HPDE6-E6E7 (cell line): ENCODE data around the gene FAM180A.

Experiments used
- DNase-seq: peaks from one replicate; pipeline ENCODE4 v3.0.0; 2011; ENCODE audit warnings: missing footprints; ENCODE audit errors: extremely low spot score

Gene FAM180A

GRCh38 chr7:135771961-135772638 is 23.5 kb upstream of the FAM180A start:
- DNase-seq = no peak

DNA sequence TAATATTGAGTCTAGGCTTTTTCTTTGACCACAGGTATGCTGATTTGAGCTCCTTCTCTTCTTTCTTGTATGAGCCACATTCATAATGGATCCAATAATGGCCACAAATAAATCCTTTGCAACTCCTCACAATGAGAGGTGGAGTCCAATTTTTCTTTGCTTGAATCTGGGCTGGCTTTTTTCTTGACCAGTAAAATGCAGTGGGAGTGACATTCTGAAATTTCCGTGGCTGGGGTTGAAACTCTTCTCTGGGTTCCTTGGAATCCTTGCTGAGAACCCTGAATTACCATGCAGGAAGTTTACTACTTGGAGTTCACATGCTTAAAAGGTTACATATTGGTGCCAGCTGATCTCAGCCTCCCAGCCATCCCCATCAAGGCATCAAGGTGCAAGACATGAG is 22.4 kb upstream of the FAM180A start:
- no peak for DNase-seq

- no peak for DNase-seq
These were observed 21.6 kb upstream of the FAM180A start for GRCh38 chr7:135770139-135770710.

DNA sequence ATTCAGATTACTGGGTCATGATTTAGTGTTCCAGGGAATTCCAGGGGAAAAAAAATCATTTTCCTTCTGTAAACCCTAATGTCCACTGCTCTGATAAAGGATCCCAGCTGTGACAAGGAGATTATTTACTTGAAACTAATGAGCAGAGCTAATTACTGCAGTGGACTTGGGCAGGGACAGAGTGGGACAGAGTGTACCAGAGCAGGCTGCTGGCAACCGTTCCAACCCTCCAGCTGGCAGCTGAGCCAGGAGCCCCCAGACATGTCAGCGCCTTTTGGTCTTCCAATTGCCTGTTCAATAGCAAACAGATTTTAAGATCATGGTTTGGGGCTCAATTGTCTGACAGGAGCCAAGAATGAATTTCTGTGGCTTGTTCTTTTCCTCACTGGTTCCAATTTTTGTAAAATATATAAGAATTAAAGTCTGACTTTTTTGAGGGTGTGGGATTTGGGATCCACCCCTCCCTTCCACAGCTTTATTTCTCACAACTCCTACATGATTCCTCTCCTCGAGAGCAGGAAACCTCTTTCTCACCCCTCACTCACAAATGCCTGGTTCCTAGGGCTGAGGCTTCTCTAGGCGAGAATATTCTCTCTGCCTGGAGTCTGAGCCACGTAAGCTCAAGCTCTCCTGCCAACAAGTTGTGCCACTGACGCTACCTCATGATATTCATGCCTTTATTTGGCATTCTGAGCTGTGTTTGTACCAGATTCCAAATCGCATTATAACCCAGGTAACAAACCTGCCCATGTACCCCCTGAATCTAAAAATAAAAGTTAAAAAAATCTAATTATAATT is 20.6 kb upstream of the FAM180A start:
- DNase-seq = no peak

DNA sequence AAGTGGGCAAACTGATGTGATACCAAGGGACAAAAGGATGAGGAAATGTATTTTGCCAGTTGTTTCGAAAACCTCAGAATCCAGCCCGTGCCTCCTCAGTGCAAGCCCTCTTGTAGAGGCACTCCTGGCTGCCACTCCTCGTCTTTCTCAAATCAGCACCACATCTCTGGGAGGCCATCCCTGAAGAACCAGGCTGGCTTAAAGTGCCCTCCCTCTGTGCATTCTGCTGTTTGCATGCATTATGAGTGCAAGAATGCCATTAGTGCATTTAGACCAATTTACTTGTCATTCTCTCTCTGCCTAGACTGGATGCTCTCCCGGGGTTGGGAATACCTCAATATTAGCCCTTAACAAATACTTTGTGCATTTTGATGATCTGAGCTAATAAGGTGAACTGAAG is 19.9 kb upstream of the FAM180A start:
- DNase-seq = no peak

GRCh38 chr7:135768064-135768463 is 19.5 kb upstream of the FAM180A start:
- DNase-seq = no peak

DNA sequence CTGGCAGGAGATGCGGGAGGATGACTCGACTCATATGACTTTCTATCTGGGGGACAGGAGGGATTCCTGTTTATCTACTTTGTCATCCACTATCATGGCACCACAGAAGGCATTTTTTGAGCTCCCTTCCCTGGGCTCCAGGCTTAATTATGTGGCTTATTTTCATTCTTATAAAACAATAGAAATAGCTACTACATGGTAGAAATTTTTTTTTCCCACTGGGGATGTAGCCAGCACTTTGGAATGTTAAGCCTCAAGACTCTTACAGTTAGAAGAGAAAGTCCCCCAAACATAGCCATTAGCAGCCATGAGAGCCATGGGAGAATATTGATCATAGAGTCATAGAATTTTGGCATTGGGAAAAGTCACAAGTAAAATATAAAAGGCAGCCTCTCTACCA is 14.6 kb upstream of the FAM180A start:
- no peak for DNase-seq

GRCh38 chr7:135761751-135762488 is 13.3 kb upstream of the FAM180A start:
- no peak for DNase-seq

- DNase-seq = no peak
These were observed 10.9 kb upstream of the FAM180A start for GRCh38 chr7:135759532-135759931.

DNA sequence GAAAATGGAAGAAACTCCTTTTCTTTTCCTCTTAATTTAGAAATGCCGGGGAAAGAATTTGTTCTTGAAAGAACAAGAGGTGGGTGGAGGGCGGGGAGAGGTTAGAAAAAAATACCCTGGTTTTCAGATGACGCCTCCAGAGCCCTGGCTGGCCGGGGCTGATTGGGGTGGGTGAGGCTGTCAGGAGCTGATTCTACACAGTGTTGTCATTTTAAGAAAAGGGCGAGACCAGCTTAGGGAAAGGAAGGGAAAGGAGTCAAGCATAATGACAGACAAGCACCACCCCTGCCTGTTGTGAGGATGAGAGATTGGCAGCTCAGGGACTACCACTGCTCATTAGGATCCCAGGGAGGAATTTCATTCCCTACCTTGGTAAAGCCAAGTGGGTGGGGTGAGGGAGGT is 9.9 kb upstream of the FAM180A start:
- no peak for DNase-seq

GRCh38 chr7:135757719-135758411 is 9.3 kb upstream of the FAM180A start:
- DNase-seq = no peak

DNA sequence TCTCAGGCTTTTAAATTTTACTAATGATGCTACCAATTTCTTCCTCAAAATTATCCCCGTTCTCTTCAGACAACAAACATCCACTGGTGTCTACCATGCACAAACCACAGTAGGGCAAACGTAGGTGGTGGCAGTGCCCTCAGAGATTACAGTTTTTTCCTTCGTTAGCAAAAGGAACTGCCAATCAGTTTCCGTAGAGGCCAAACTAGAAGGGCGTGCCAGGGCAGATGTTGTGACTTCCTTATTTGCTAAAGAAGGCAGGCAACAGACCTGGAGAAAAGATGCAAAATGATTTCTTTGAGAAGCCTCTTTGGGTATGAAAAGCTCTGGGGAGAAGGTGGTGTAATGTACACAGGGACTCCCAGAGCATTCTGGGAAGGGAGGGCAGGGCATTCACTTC is 7.6 kb upstream of the FAM180A start:
- DNase-seq = no peak

- DNase-seq = no peak
These were observed 6.7 kb upstream of the FAM180A start for GRCh38 chr7:135755351-135755753.

GRCh38 chr7:135753616-135754413 is 5.2 kb upstream of the FAM180A start:
- DNase-seq = no peak

DNA sequence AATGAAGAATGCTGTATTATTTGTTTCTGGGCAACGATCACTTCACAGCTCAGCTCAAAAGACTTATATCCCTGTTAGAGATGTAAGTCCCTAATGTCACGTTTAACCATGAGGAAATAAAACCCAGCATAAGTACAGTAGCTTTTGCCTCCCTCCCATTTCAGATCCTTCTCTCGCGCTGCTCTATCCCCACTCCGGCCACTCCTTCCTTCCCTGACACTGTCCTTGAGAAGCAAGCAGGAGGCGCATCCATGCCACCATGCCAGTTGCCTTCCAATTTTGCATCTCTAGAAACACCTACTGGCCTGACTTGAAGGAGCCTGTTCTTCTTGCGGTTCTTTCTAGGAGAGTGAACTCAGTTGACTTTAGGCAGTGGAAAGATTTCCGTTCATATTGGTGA is 1.2 kb downstream of the FAM180A start:
- DNase-seq = no peak

- peak; percentile 85 for DNase-seq
These were observed 2.8 kb downstream of the FAM180A start for GRCh38 chr7:135745703-135746312.

DNA sequence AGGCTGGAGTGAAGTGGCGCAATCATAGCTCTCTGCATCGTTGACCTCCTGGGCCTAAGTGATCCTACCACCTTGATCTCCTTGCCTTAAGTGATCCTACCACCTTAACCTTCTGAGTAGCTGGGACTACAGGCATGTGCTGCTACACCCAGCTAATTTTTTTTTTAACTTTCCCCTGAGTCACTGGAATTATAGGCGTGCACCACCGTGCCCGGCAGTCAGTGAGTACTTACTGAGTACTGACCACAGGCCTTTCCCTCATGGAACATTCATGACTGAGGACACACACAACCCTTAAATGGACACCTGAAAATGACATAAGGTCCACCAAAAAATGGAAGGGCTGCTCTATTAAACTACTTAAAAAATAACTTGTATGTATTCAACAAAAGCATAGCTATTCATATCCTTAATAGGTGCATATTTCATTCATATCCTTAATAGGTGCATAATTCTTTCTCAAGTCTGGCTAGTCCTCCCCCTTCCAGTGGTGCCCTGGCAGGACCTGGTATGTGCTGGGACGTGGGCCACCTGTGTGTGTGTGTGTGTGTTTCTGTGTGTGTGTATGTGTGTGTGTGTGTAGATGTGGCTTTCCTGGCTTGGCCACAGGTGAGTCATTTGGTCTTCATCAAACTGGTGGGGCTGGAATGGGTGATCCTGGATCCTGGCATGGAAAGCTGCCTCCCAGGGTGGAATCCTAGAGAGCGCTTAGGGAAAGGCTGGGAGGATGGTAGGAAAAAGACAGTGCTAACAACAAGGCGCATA is 3.5 kb downstream of the FAM180A start:
- peak; percentile 68 for DNase-seq

GRCh38 chr7:135743907-135744731 is 4.5 kb downstream of the FAM180A start:
- no peak for DNase-seq

DNA sequence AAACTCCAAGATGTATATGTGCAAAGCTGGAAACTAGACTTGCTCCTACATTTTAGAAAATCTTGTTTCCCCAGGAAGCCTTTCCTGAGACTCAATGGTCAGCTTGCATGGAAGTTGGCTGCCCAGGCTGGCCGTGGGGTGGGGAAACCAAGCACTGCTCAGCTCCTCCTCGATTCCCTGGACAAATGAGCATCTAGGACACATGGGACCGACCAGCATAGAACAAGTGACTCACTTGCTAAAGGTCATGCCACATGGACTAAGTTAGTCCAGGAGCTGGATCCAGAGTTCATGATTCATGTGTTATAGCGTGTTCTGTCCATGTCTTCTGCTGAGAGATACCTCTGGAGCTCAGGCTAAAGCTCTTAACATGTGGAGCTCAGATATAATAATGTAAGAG is 6.2 kb downstream of the FAM180A start:
- no peak for DNase-seq
